OCI-M1 (cell line): ENCODE measurements around the gene SCPEP1.
A peak's percentile ranks its signal among the peaks of the same experiment; 100 is the strongest.

Source experiments
- DNase-seq: peaks from one replicate; lab custom pipeline; 2025; lab: John Stamatoyannopoulos, UW

Gene SCPEP1

GRCh38 chr17:57002904-57003303 lies 25.0 kb downstream of the SCPEP1 start:
- no peak for DNase-seq

GRCh38 chr17:57004944-57005579 lies 27.1 kb downstream of the SCPEP1 start:
- peak; percentile 87 for DNase-seq

GRCh38 chr17:57006040-57006439 lies 28.1 kb downstream of the SCPEP1 start:
- DNase-seq: peak; percentile 42

GRCh38 chr17:57008958-57009357 lies 31.0 kb downstream of the SCPEP1 start:
- DNase-seq: no peak

- peak; percentile 80 for DNase-seq
Measured at GRCh38 chr17:57009737-57010445, 32.0 kb downstream of the SCPEP1 start.

GRCh38 chr17:57010487-57010886 lies 32.6 kb downstream of the SCPEP1 start:
- DNase-seq: no peak

GRCh38 chr17:57011491-57012015 lies 33.6 kb downstream of the SCPEP1 start:
- no peak for DNase-seq

GRCh38 chr17:57016071-57016763 lies 38.3 kb downstream of the SCPEP1 start:
- DNase-seq: no peak

GRCh38 chr17:57016764-57017116 lies 38.8 kb downstream of the SCPEP1 start:
- DNase-seq: no peak

GRCh38 chr17:57017625-57018024 lies 39.7 kb downstream of the SCPEP1 start:
- no peak for DNase-seq

GRCh38 chr17:57020208-57020607 lies 42.3 kb downstream of the SCPEP1 start:
- DNase-seq: peak; percentile 22

- no peak for DNase-seq
Measured at GRCh38 chr17:57021226-57021940, 43.5 kb downstream of the SCPEP1 start.

GRCh38 chr17:57025876-57026275 lies 47.9 kb downstream of the SCPEP1 start:
- DNase-seq: no peak

GRCh38 chr17:57027852-57028251 lies 49.9 kb downstream of the SCPEP1 start:
- DNase-seq: no peak

- no peak for DNase-seq
Measured at GRCh38 chr17:57032343-57032742, 54.4 kb downstream of the SCPEP1 start.

GRCh38 chr17:57033296-57033695 lies 55.4 kb downstream of the SCPEP1 start:
- no peak for DNase-seq

- DNase-seq: no peak
Measured at GRCh38 chr17:57034807-57035754, 57.1 kb downstream of the SCPEP1 start.

GRCh38 chr17:57035971-57036481 lies 58.1 kb downstream of the SCPEP1 start:
- no peak for DNase-seq

- DNase-seq: no peak
Measured at GRCh38 chr17:57037411-57037810, 59.5 kb downstream of the SCPEP1 start.

GRCh38 chr17:57038486-57038885 lies 60.6 kb downstream of the SCPEP1 start:
- DNase-seq: no peak

- DNase-seq: no peak
Measured at GRCh38 chr17:57040571-57040970, 62.6 kb downstream of the SCPEP1 start.
